Heart left ventricle (tissue), 16 donors: ENCODE measurements around the gene WDSUB1. TPM values are rescaled to one million over a fixed set of nuclear protein-coding genes. Genes with fewer than 3 reads are reported as not detected.
A peak's percentile ranks its signal among the peaks of the same experiment; 100 is the strongest.

Source experiments
- ATAC-seq, 4 donors: fragments of 200-7000 bp; cut with Tn5 transposase; one replicate each; pipeline ENCODE4 v1.9.1; 2020 to 2022; ENCODE audit warnings: moderate library complexity in 4 of 4, mild to moderate bottlenecking in 3 of 4, moderate number of reproducible peaks in 1 of 4
- DNase-seq, 5 donors: peaks; one replicate each; pipeline ENCODE4 v3.0.0-alpha.2; 2020
- H3K27ac ChIP-seq, 12 donors: fragments of 200-600 bp; sonication (generic) in 4 of 12; one replicate each; pipeline versions ENCODE4 v1.5.0 to v1.8.0; 2016 to 2022; ENCODE audit warnings: mild to moderate bottlenecking in 2 of 12
- H3K27me3 ChIP-seq, 9 donors: fragments of 200-600 bp; sonication (generic) in 2 of 9; one replicate each; pipeline versions ENCODE4 v1.5.1 to v1.8.0; 2016 to 2022; ENCODE audit warnings: mild to moderate bottlenecking in 3 of 9
- H3K36me3 ChIP-seq, 9 donors: fragments of 200-600 bp; sonication (generic) in 2 of 9; one replicate each; pipeline versions ENCODE4 v1.5.0 to v1.8.0; 2018 to 2022; ENCODE audit warnings: mild to moderate bottlenecking in 2 of 9
- H3K4me1 ChIP-seq, 12 donors: fragments of 200-600 bp; sonication (generic) in 4 of 12; one replicate each; pipeline versions ENCODE4 v1.5.0 to v1.8.0; 2016 to 2022; ENCODE audit warnings: mild to moderate bottlenecking in 3 of 12
- H3K4me3 ChIP-seq, 12 donors: fragments of 200-600 bp; sonication (generic) in 4 of 12; one replicate each; pipeline versions ENCODE4 v1.5.0 to v1.8.0; 2017 to 2022; ENCODE audit warnings: mild to moderate bottlenecking in 9 of 12, moderate library complexity in 4 of 12
- H3K9me3 ChIP-seq, 12 donors: fragments of 200-600 bp; sonication (generic) in 4 of 12; one replicate each; pipeline versions ENCODE4 v1.5.0 to v1.8.0; 2016 to 2022; ENCODE audit warnings: mild to moderate bottlenecking in 1 of 12
- POLR2A ChIP-seq, 2 donors: fragments of 450-650 bp; IDR thresholded peaks; one replicate each; pipeline ENCODE4 v1.6.1; 2017; ENCODE audit warnings: antibody characterized with exemption in 2 of 2, mild to moderate bottlenecking in 2 of 2, moderate library complexity in 2 of 2
- WGBS, 4 donors: extraction: QIAGEN DNeasy Blood & Tissue Kit in 2 of 4; methylation state at CpG; one replicate each; pipeline versions ENCODE4 v1.1.5 to v1.1.7; 2013 to 2018; 5-methylcytosine and 5-hydroxymethylcytosine counted together
- intact Hi-C, 10 donors: fragments of 100-400 bp; cut with DNase I; formaldehyde crosslinking; loops; one replicate each; pipeline versions ENCODE4 v1.11.1 to v1.14.2; 2022
- polyA plus RNA-seq, 2 donors: library from polyadenylated mRNA; stranded (reverse); fragments of 200-250 nt; gene quantifications; one replicate each; pipeline ENCODE4 v1.2.3, GENCODE V29; 2013
- total RNA-seq, 9 donors: library from RNA; depleted of rRNA in 2 of 9; stranded (reverse); fragments of >200 nt in 2 of 9; fragmentation: NEBNext Ultra II Directional in 3 of 9; extraction: Animal tissue kit (Norgen Biotek cat#: 25700) in 3 of 9; gene quantifications; one replicate each; pipeline versions ENCODE4 v1.1.0 to v1.2.4, GENCODE V29; 2016 to 2023
- TF ChIP-seq, protein P1 (sequence below), 12 donors: fragments of 200-600 bp; sonication (generic) in 4 of 12; IDR thresholded peaks; one replicate each; pipeline versions ENCODE4 v1.5.0 to v1.8.0; 2018 to 2022; ENCODE audit warnings: antibody characterized with exemption in 12 of 12, mild to moderate bottlenecking in 5 of 12
- donor health status: ischemic (EF 13 %, LVEDD 7.1; RV severe dilation, severe dysfunction).
- donor health status: healthy with polysubstance abuse.
- donor health status: DM: no; HTN: yes; CAD: no.
- donor health status: DM: no; HTN: no; CAD: no.
- donor health status: ischemic (EF 25% LVEDD 6.9; RV normal size, moderate dysfunction).
- donor health status: ischemic (EF 25% LVEDD 5.7; RV mildly dilated, moderate dysfunction).
- donor health status: healthy.
- donor health status: DM: yes; HTN: yes; CAD: no.
- donor health status: ischemic (EF 35%, LVEDD 5.7; RV mildly dilated, moderate dysfunction).
- donor health status: nonischemic (EF 11% LVEDD 7.7; RV severe dilation, severe dysfunction).
- donor health status: DM: yes; HTN: yes; CAD: no.
- donor health status: PGD.
- donor health status: ischemic (EF 29% LVEDD 5.4; RV normal size, mild dysfunction).
- donor health status: nonischemic (EF 23%, LVEDD 6.1; RV moderate dilation, normal function).

The WDSUB1 gene
- total and polyA plus RNA-seq, 11 donors, result 5.1 to 12.4 (median 8.0) TPM

DNA sequence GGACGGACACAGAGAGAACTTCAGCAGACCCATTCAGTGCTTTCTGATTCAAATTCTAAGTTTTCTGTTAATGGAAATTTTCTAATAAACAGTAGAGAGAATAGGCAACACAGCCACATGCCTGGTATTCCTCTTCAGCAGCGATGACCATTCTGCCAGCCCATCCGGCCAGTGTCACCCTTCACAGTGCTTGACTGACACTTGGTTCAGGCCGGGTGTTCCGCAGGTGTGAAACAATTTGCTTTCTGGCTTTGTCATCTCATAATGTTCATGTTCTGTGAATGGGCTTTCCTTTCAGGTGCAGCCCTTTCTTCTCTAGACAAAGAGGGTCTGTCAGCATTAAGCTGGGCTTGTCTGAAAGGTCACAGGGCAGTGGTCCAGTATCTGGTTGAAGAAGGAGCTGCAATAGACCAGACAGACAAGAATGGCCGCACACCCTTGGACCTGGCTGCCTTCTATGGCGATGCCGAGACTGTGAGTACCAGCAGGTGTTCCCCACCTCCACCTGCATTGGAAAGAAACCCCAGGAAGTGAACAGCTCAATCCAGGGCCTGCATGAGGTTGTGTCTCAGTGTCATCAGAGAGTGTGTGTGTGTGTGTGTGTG is 67.0 kb downstream of the WDSUB1 start:
- no peak for DNase-seq
- Histone ChIP-seq H3K27me3 (no peaks in the 10 kb centered on the region), H3K27ac (no peak overlapping the region), H3K4me1 (peaks cover 0 to 26% (median 5%) of the 10 kb centered on the region in 12 donors), H3K36me3 (peaks cover 0 to 97% (median 60%) of the 10 kb centered on the region in 9 donors), H3K4me3 (no peak overlapping the region), H3K9me3 (no peaks in the 10 kb centered on the region)
- WGBS, 4 donors, result 90 to 97% (median 95%) methylated on average over 6 to 8 of the region's 8 CpGs
- intact Hi-C loops, result no loop called here
- no peak for ATAC-seq
- no peak for TF ChIP-seq POLR2A (IDR thresholded peaks at IDR 0.05)
- TF ChIP-seq, protein P1, sequence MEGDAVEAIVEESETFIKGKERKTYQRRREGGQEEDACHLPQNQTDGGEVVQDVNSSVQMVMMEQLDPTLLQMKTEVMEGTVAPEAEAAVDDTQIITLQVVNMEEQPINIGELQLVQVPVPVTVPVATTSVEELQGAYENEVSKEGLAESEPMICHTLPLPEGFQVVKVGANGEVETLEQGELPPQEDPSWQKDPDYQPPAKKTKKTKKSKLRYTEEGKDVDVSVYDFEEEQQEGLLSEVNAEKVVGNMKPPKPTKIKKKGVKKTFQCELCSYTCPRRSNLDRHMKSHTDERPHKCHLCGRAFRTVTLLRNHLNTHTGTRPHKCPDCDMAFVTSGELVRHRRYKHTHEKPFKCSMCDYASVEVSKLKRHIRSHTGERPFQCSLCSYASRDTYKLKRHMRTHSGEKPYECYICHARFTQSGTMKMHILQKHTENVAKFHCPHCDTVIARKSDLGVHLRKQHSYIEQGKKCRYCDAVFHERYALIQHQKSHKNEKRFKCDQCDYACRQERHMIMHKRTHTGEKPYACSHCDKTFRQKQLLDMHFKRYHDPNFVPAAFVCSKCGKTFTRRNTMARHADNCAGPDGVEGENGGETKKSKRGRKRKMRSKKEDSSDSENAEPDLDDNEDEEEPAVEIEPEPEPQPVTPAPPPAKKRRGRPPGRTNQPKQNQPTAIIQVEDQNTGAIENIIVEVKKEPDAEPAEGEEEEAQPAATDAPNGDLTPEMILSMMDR (IDR thresholded peaks at IDR 0.05), result no peak

DNA sequence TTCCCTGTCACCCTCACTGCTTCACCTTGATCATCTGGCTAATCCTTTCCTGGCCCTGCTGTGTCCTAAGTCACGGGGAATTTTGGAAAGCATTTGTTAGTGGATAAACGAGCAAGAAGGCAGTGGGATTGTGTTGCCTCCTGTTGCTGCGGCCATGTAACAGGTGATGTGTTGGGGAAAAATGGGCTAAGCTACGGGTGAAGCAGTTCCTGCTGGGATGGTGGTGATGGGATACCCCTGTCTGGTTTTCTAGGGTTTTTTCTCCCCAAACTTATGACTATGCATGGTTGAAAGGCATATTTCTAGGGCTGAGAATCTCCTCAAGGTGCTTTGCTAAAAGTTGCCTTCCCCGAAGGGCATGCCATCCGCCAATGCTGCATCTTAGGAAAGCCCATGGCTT is 68.1 kb downstream of the WDSUB1 start:
- DNase-seq (no peak), ATAC-seq (no peak)
- Histone ChIP-seq H3K36me3 (peaks cover 0 to 92% (median 53%) of the 10 kb centered on the region in 9 donors), H3K9me3 (no peaks in the 10 kb centered on the region), H3K4me1 (peaks cover 0 to 23% (median 1%) of the 10 kb centered on the region in 12 donors), H3K27me3 (no peaks in the 10 kb centered on the region), H3K4me3 (no peak overlapping the region), H3K27ac (no peak overlapping the region)
- intact Hi-C loops, result no loop called here
- WGBS, 4 donors, result 87 to 95% (median 91%) methylated on average over 5 to 6 of the region's 6 CpGs
- no peak for TF ChIP-seq POLR2A (IDR thresholded peaks at IDR 0.05)
- TF ChIP-seq, protein P1 (IDR thresholded peaks at IDR 0.05), result no peak

DNA sequence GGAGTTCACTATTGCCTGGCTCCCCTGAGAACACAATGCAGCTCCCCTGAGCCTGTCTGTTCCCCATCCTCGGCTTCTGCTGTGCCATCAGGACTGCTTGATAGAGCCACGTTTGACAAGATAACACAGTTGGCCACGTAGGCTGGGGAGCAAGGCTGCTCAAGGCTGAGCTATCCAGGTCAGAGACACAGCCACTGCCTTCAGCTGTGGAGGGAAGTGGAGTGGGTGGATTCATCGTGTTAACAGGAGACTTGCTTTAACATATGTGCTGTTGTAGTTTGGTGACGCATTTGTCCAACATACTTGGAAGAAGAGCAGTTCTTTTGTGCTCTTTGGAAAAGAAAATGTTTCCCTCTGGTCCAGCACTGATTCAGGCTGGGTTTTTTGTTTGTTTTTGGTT is 68.8 kb downstream of the WDSUB1 start:
- peaks cover 0 to 90% (median 51%) of the 10 kb centered on the region in 9 donors for H3K36me3 ChIP-seq
- TF ChIP-seq, protein P1 (IDR thresholded peaks at IDR 0.05), result no peak
- TF ChIP-seq POLR2A (IDR thresholded peaks at IDR 0.05), result no peak
- intact Hi-C loops, result no loop called here
- H3K4me3 ChIP-seq, result no peak overlapping the region
- no peaks in the 10 kb centered on the region for H3K9me3 ChIP-seq
- H3K27ac ChIP-seq, result no peak overlapping the region
- H3K4me1 ChIP-seq, result peaks cover 0 to 23% (median 1%) of the 10 kb centered on the region in 12 donors
- no peak for ATAC-seq
- 47 to 56% (median 52%) methylated on average over 5 of the region's 5 CpGs for WGBS, 4 donors
- no peak for DNase-seq
- H3K27me3 ChIP-seq, result no peaks in the 10 kb centered on the region

DNA sequence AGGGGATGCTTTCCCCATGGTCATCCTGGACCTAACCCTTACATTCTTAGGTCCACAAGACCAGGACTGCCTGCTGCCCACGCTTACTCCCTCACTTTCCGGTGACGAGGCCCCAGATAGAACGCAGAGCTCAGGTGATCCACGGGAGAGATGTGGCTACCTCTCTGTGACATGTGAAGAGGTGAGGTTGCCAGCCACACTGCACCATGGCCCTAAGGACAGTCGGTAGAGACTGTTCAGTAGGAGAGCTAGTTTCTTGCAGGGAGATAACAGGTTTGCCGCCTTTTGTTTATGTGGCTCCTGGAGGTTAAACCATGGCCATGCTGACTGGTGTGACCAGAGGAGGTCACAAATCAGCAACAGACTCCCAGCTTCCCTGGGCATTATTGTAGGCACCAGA is 71.4 kb downstream of the WDSUB1 start:
- no peaks in the 10 kb centered on the region for H3K27me3 ChIP-seq
- no peak for TF ChIP-seq POLR2A (IDR thresholded peaks at IDR 0.05)
- TF ChIP-seq, protein P1 (IDR thresholded peaks at IDR 0.05), result no peak
- no peak overlapping the region for H3K4me3 ChIP-seq
- H3K36me3 ChIP-seq, result peaks cover 0 to 78% (median 40%) of the 10 kb centered on the region in 9 donors
- H3K9me3 ChIP-seq, result no peaks in the 10 kb centered on the region
- intact Hi-C loops, result no loop called here
- DNase-seq, result no peak
- H3K27ac ChIP-seq, result no peak overlapping the region
- H3K4me1 ChIP-seq, result peaks cover 0 to 23% (median 0%) of the 10 kb centered on the region in 12 donors
- peak in 1 of 4 donors; percentile 18 for ATAC-seq
- 89 to 93% (median 92%) methylated on average over 6 to 7 of the region's 7 CpGs for WGBS, 4 donors
